Neural crest cell (in vitro differentiated cells): Measurements from ENCODE around the gene SLC25A45. TPM values are rescaled to one million over a fixed set of nuclear protein-coding genes. Genes with fewer than 3 reads are reported as not detected.

Experiments
- DNase-seq: peaks from one replicate; pipeline ENCODE4 v3.0.0; 2021; ENCODE audit warnings: low read depth, mixed read lengths, low spot score
- H3K27ac Mint-ChIP-seq: one replicate; pipeline ENCODE4 v1.8.0; 2021; ENCODE audit warnings: mild to moderate bottlenecking, mixed read lengths; ENCODE audit not compliant: unreplicated experiment
- H3K27me3 Mint-ChIP-seq: 2 replicates; pipeline ENCODE4 v1.8.0; 2021; ENCODE audit warnings: low read depth, mild to moderate bottlenecking, mixed read lengths
- H3K36me3 Mint-ChIP-seq: 2 replicates; pipeline ENCODE4 v1.8.0; 2021; ENCODE audit warnings: low read depth, mild to moderate bottlenecking, mixed read lengths
- H3K4me1 Mint-ChIP-seq: 2 replicates; pipeline ENCODE4 v1.8.0; 2021; ENCODE audit warnings: mixed read lengths
- H3K4me3 Mint-ChIP-seq: one replicate; pipeline ENCODE4 v1.8.0; 2021; ENCODE audit warnings: mild to moderate bottlenecking, mixed read lengths
- H3K9me3 Mint-ChIP-seq: 2 replicates; pipeline ENCODE4 v1.8.0; 2021; ENCODE audit warnings: mixed read lengths
- CTCF ChIP-seq: fragments of 200-600 bp; sonication (generic); conservative IDR thresholded peaks from 2 replicates; pipeline ENCODE4 v1.5.0; 2021; ENCODE audit warnings: antibody characterized with exemption, mild to moderate bottlenecking
- total RNA-seq: library from RNA; stranded (reverse); gene quantifications from 2 replicates; pipeline ENCODE4 v1.2.1, GENCODE V29; 2021

The SLC25A45 gene
- total RNA-seq, 1 donor from 2014 or later = 1.5 TPM

GRCh38 chr11:65400307-65401072 lies 18.0 kb upstream of the SLC25A45 start:
- DNase-seq = no peak
- no peak overlapping the region for H3K4me3 Mint-ChIP-seq
- no peaks in the 10 kb centered on the region for H3K4me1 Mint-ChIP-seq
- peaks cover 3% of the 10 kb centered on the region for H3K36me3 Mint-ChIP-seq
- H3K9me3 Mint-ChIP-seq = no peaks in the 10 kb centered on the region
- TF ChIP-seq CTCF = no peak
- H3K27me3 Mint-ChIP-seq = no peaks in the 10 kb centered on the region
- no peak overlapping the region for H3K27ac Mint-ChIP-seq

DNA sequence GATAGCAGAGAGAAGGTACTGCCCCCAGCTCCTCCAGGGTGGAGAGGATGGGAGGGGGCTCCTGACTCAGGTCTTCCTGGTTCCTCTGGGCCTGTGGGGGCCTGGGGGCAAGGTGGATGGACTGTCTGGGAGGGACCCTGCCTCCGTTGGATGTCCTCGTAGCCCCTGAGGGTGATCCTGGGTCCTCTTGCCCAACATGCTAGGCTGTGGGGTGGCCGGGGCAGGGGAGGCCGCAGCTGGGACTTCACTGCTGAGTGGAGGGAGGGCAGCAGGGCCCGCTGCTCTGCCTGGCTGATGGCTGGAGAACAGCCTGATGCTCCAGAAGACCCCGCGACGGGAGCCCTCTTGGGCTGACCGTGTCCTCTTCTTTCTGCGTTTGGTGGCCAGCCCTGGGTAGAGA lies 17.4 kb upstream of the SLC25A45 start:
- H3K36me3 Mint-ChIP-seq = peaks cover 3% of the 10 kb centered on the region
- no peak overlapping the region for H3K4me3 Mint-ChIP-seq
- no peak for TF ChIP-seq CTCF
- no peak for DNase-seq
- H3K27me3 Mint-ChIP-seq = no peaks in the 10 kb centered on the region
- no peaks in the 10 kb centered on the region for H3K9me3 Mint-ChIP-seq
- H3K4me1 Mint-ChIP-seq = no peaks in the 10 kb centered on the region
- no peak overlapping the region for H3K27ac Mint-ChIP-seq

- Mint-ChIP-seq H3K9me3 (no peaks in the 10 kb centered on the region), H3K36me3 (peaks cover 3% of the 10 kb centered on the region), H3K27ac (no peak overlapping the region), H3K4me1 (no peaks in the 10 kb centered on the region), H3K4me3 (no peak overlapping the region), H3K27me3 (no peaks in the 10 kb centered on the region)
- no peak for TF ChIP-seq CTCF
- DNase-seq = no peak
These were observed 16.8 kb upstream of the SLC25A45 start for GRCh38 chr11:65399249-65399648.

- H3K4me3 Mint-ChIP-seq = no peak overlapping the region
- no peak for TF ChIP-seq CTCF
- H3K4me1 Mint-ChIP-seq = no peaks in the 10 kb centered on the region
- H3K36me3 Mint-ChIP-seq = peaks cover 3% of the 10 kb centered on the region
- H3K27ac Mint-ChIP-seq = no peak overlapping the region
- H3K9me3 Mint-ChIP-seq = no peaks in the 10 kb centered on the region
- DNase-seq = no peak
- H3K27me3 Mint-ChIP-seq = no peaks in the 10 kb centered on the region
These were observed 16.0 kb upstream of the SLC25A45 start for GRCh38 chr11:65398362-65398910.

- H3K4me3 Mint-ChIP-seq = no peak overlapping the region
- no peaks in the 10 kb centered on the region for H3K4me1 Mint-ChIP-seq
- no peak for TF ChIP-seq CTCF
- DNase-seq = no peak
- no peaks in the 10 kb centered on the region for H3K9me3 Mint-ChIP-seq
- no peak overlapping the region for H3K27ac Mint-ChIP-seq
- H3K36me3 Mint-ChIP-seq = peaks cover 3% of the 10 kb centered on the region
- no peaks in the 10 kb centered on the region for H3K27me3 Mint-ChIP-seq
These were observed 14.6 kb upstream of the SLC25A45 start for GRCh38 chr11:65396769-65397745.
